ENCODE measurements around the gene PTTG1IP. TPM values are rescaled to one million over a fixed set of nuclear protein-coding genes. Genes with fewer than 3 reads are reported as not detected.

The PTTG1IP gene
- total RNA-seq, 4 donors from 2014 or later = 108 to 202 (median 146) TPM

- no peak for TF ChIP-seq POLR2A (IDR thresholded peaks at IDR 0.05)
- TF ChIP-seq CTCF (IDR thresholded peaks at IDR 0.05) = no peak
- peaks cover 0 to 9% of the 10 kb centered on the region in 2 donors for H3K4me1 ChIP-seq
- H3K27ac ChIP-seq = no peak overlapping the region
- peaks cover 0 to 8% of the 10 kb centered on the region in 2 donors for H3K9me3 ChIP-seq
- H3K4me3 ChIP-seq = no peak overlapping the region
- DNase-seq = no peak
- H3K27me3 ChIP-seq = no peaks in the 10 kb centered on the region
- H3K36me3 ChIP-seq = no peaks in the 10 kb centered on the region
- intact Hi-C loops (cut with DNase I; ENCODE audit: low total_unique reads) = loop anchor here (5.0 kb wide), 1 partner anchor 53 kb away; the partner anchor contains the start of gene PTTG1IP
Measured at GRCh38 chr21:44819283-44820243, 53.9 kb downstream of the PTTG1IP start.

- DNase-seq = peak in 1 of 2 donors; percentile 38
- Histone ChIP-seq H3K27me3 (no peaks in the 10 kb centered on the region), H3K27ac (peak overlapping the region; percentile 91 to 96), H3K9me3 (peaks cover 0 to 8% of the 10 kb centered on the region in 2 donors), H3K4me1 (peaks cover 0 to 9% of the 10 kb centered on the region in 2 donors), H3K36me3 (no peaks in the 10 kb centered on the region), H3K4me3 (peak overlapping the region; percentile 60 to 92)
- TF ChIP-seq POLR2A (IDR thresholded peaks at IDR 0.05) (no peak), CTCF (IDR thresholded peaks at IDR 0.05) (no peak)
- intact Hi-C loops (cut with DNase I; ENCODE audit: low total_unique reads) = loop anchor here (5.0 kb wide), 1 partner anchor 54 kb away; the partner anchor contains the start of gene PTTG1IP
Measured at GRCh38 chr21:44818640-44819011, 54.9 kb downstream of the PTTG1IP start.

GRCh38 chr21:44817914-44818639 is 55.4 kb downstream of the PTTG1IP start, which contains the start of gene SUMO3:
SUMO3 (minus strand) TSS chr21:44818062; CDS start chr21:44817968, 94 bp downstream.
- intact Hi-C loops (cut with DNase I; ENCODE audit: low total_unique reads) = loop anchor here (5.0 kb wide), 1 partner anchor 54 kb away; the partner anchor contains the start of gene PTTG1IP
- H3K9me3 ChIP-seq = peaks cover 0 to 8% of the 10 kb centered on the region in 2 donors
- H3K27me3 ChIP-seq = no peaks in the 10 kb centered on the region
- DNase-seq = peak; percentile 72 to 88
- H3K4me3 ChIP-seq = peak within 1 kb of the TSS; percentile 60 to 92
- H3K36me3 ChIP-seq = no peaks in the 10 kb centered on the region
- H3K4me1 ChIP-seq = peaks cover 0 to 9% of the 10 kb centered on the region in 2 donors
- TF ChIP-seq POLR2A (IDR thresholded peaks at IDR 0.05) = peak; percentile 89 to 97
- TF ChIP-seq CTCF (IDR thresholded peaks at IDR 0.05) = no peak
- H3K27ac ChIP-seq = peak within 1 kb of the TSS; percentile 91 to 96

GRCh38 chr21:44817506-44817880 is 56.0 kb downstream of the PTTG1IP start:
- Histone ChIP-seq H3K9me3 (peaks cover 0 to 4% of the 10 kb centered on the region in 2 donors), H3K36me3 (no peaks in the 10 kb centered on the region), H3K27me3 (no peaks in the 10 kb centered on the region), H3K27ac (peak overlapping the region; percentile 91 to 96), H3K4me1 (peaks cover 0 to 9% of the 10 kb centered on the region in 2 donors), H3K4me3 (peak overlapping the region; percentile 60 to 92)
- DNase-seq = peak; percentile 90 to 94
- TF ChIP-seq CTCF (IDR thresholded peaks at IDR 0.05) = no peak
- no peak for TF ChIP-seq POLR2A (IDR thresholded peaks at IDR 0.05)
- intact Hi-C loops (cut with DNase I; ENCODE audit: low total_unique reads) = loop anchor here (5.0 kb wide), 1 partner anchor 55 kb away; the partner anchor contains the start of gene PTTG1IP

All from uterus (tissue), 4 donors.